Karpas-422 (cell line): ENCODE results near the gene RGPD8. TPM values are rescaled to one million over a fixed set of nuclear protein-coding genes. Genes with fewer than 3 reads are reported as not detected.
"Not testable (repeated sequence)": the region's sequence is repeated elsewhere in the genome, so short reads cannot be mapped to it uniquely, and the experiment has no call there.

Experiments used
- DNase-seq: peaks from one replicate; pipeline ENCODE4 v3.0.0-alpha.2; 2015
- H2AFZ ChIP-seq: fragments of 200-600 bp; sonication (generic); 2 replicates; pipeline ENCODE4 v1.6.1; 2014; ENCODE audit warnings: antibody characterized with exemption, low read length, mixed read lengths
- H3K27ac ChIP-seq: fragments of 200-600 bp; sonication (generic); 2 replicates; pipeline ENCODE4 v1.5.1; 2014; ENCODE audit warnings: mild to moderate bottlenecking, low read length, moderate library complexity
- H3K27me3 ChIP-seq: fragments of 200-600 bp; sonication (generic); 2 replicates; pipeline ENCODE4 v1.6.1; 2014; ENCODE audit warnings: low read length, mixed read lengths
- H3K36me3 ChIP-seq: fragments of 200-600 bp; sonication (generic); 2 replicates; pipeline ENCODE4 v1.6.1; 2014; ENCODE audit warnings: low read length, mixed read lengths; ENCODE audit not compliant: insufficient read depth
- H3K4me1 ChIP-seq: fragments of 200-600 bp; sonication (generic); 2 replicates; pipeline ENCODE4 v1.6.1; 2014; ENCODE audit warnings: mild to moderate bottlenecking, low read length, mixed read lengths
- H3K4me2 ChIP-seq: fragments of 200-600 bp; sonication (generic); 2 replicates; pipeline ENCODE4 v1.6.1; 2014; ENCODE audit warnings: low read length, low read depth, mild to moderate bottlenecking; ENCODE audit not compliant: poor library complexity, severe bottlenecking
- H3K4me3 ChIP-seq: fragments of 200-600 bp; sonication (generic); 2 replicates; pipeline ENCODE4 v1.5.1; 2014; ENCODE audit warnings: mild to moderate bottlenecking, antibody characterized with exemption, low read length, mixed read lengths
- H3K79me2 ChIP-seq: fragments of 200-600 bp; sonication (generic); 2 replicates; pipeline ENCODE4 v1.6.1; 2014; ENCODE audit warnings: mild to moderate bottlenecking, low read length, mixed read lengths
- H3K9ac ChIP-seq: fragments of 200-600 bp; sonication (generic); 2 replicates; pipeline ENCODE4 v1.6.0; 2014; ENCODE audit warnings: low read length
- H3K9me2 ChIP-seq: fragments of 200-600 bp; sonication (generic), shearing (Covaris generic); replicated peaks from 2 replicates; pipeline ENCODE4 v1.6.0; 2014; ENCODE audit warnings: mild to moderate bottlenecking, low read length, moderate library complexity; ENCODE audit not compliant: insufficient read depth
- H3K9me3 ChIP-seq: fragments of 300-700, 200-600 bp; sonication (generic); 2 replicates; pipeline ENCODE4 v1.6.1; 2014; ENCODE audit warnings: low read length, mixed read lengths
- H4K20me1 ChIP-seq: fragments of 200-600 bp; sonication (generic); 2 replicates; pipeline ENCODE4 v1.6.1; 2014; ENCODE audit warnings: mild to moderate bottlenecking, antibody characterized with exemption, low read length, low read depth; ENCODE audit not compliant: insufficient read depth
- total RNA-seq: library from RNA; depleted of rRNA; stranded (reverse); fragments of >200 nt; shearing (Covaris generic); gene quantifications from 2 replicates; pipeline ENCODE4 v1.2.3, GENCODE V29; 2014; ENCODE audit warnings: low replicate concordance

Gene RGPD8
- total RNA-seq, 1 experiment from 2014 or later, result not detected

DNA sequence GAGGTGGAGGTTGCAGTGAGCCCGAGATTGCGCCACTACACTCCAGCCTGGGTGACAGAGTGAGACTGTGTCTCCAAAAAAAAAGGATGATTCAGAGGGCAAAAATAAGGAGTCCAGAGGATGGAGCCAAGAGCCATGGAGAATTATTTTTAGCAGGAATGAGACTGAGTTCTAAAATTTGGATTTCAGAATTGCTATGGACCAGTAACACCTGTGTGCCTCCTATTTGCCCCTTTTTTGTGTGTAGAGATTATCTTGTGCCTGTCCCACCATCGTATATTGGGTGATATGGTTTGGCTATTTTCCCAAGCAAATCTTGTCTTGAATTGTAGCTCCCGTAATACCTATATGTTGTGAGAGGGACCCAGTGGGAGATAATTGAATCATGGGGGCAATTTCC is 16.4 kb upstream of the RGPD8 start:
- Histone ChIP-seq H3K9me2 (no peaks in the 10 kb centered on the region), H3K4me3 (no peak overlapping the region), H3K9me3 (no peaks in the 10 kb centered on the region), H2AFZ (no peak overlapping the region), H4K20me1 (no peaks in the 10 kb centered on the region), H3K4me1 (no peaks in the 10 kb centered on the region), H3K27me3 (no peaks in the 10 kb centered on the region), H3K4me2 (no peak overlapping the region), H3K79me2 (no peaks in the 10 kb centered on the region), H3K27ac (no peak overlapping the region), H3K9ac (no peak overlapping the region), H3K36me3 (no peaks in the 10 kb centered on the region)
- DNase-seq, result no peak

DNA sequence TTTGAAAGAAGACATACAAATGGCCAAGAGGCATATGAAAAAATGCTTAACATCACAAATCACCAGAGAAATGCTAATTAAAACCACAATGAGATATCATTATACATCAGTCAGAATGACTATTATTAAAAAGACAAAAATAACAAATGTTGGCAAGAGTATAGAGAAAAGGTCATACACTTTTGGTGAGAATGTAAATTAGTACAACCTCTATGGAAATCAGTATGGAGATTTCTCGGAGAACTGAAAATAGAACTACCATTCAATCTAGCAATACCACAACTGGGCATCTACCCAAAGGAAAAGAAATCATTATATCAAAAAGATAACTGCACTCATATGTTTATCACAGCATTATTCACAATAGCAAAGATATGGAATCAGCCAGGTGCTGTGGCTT is 10.8 kb upstream of the RGPD8 start:
- H3K36me3 ChIP-seq, H3K9me2 ChIP-seq, H4K20me1 ChIP-seq, H3K4me2 ChIP-seq, H3K9me3 ChIP-seq, H2AFZ ChIP-seq, H3K4me1 ChIP-seq, DNase-seq, H3K9ac ChIP-seq, H3K27ac ChIP-seq, H3K4me3 ChIP-seq, H3K27me3 ChIP-seq, H3K79me2 ChIP-seq: not testable (repeated sequence)

GRCh38 chr2:112438603-112439261 is 5.3 kb upstream of the RGPD8 start:
- H3K9ac ChIP-seq, H3K27ac ChIP-seq, H3K36me3 ChIP-seq, H3K27me3 ChIP-seq, H2AFZ ChIP-seq, H3K4me2 ChIP-seq, DNase-seq, H3K9me3 ChIP-seq, H3K79me2 ChIP-seq, H4K20me1 ChIP-seq, H3K4me3 ChIP-seq, H3K9me2 ChIP-seq, H3K4me1 ChIP-seq: not testable (repeated sequence)

DNA sequence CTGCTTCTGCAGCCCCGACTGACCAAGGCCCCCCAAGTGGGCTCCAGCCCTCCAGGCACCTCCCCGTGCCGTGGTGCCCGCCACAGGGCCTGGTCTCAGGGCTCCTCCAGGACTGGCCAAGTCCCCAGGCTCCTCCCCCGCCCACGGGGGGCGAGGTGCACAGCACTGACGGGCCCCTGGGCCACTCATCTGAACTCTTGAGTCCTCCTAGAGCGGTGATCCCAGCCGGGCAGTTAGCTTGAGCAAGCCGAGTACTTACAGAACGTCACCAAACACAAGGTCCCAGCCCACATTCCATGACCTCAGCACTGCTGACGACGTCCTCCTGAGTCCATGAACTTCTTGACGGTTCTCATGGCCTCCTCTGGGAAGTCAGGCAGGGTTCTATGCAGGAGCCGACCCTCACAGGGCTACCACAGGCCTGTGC is 4.0 kb upstream of the RGPD8 start:
- H3K27ac ChIP-seq, H3K79me2 ChIP-seq, H3K4me1 ChIP-seq, H3K4me3 ChIP-seq, H4K20me1 ChIP-seq, H3K36me3 ChIP-seq, H2AFZ ChIP-seq, H3K9me3 ChIP-seq, DNase-seq, H3K9ac ChIP-seq, H3K9me2 ChIP-seq, H3K4me2 ChIP-seq, H3K27me3 ChIP-seq: not testable (repeated sequence)

GRCh38 chr2:112436993-112437392 is 3.5 kb upstream of the RGPD8 start:
- not testable (repeated sequence) for H3K27ac ChIP-seq, H4K20me1 ChIP-seq, H3K36me3 ChIP-seq, H2AFZ ChIP-seq, H3K9me3 ChIP-seq, H3K9ac ChIP-seq, H3K9me2 ChIP-seq, H3K79me2 ChIP-seq, H3K4me2 ChIP-seq, H3K4me3 ChIP-seq, H3K27me3 ChIP-seq, H3K4me1 ChIP-seq, DNase-seq

- not testable (repeated sequence) for H3K4me1 ChIP-seq, H2AFZ ChIP-seq, DNase-seq, H3K27me3 ChIP-seq, H3K9ac ChIP-seq, H4K20me1 ChIP-seq, H3K9me3 ChIP-seq, H3K4me3 ChIP-seq, H3K27ac ChIP-seq, H3K79me2 ChIP-seq, H3K36me3 ChIP-seq, H3K4me2 ChIP-seq, H3K9me2 ChIP-seq
Observed at GRCh38 chr2:112435716-112436431, 2.4 kb upstream of the RGPD8 start.

DNA sequence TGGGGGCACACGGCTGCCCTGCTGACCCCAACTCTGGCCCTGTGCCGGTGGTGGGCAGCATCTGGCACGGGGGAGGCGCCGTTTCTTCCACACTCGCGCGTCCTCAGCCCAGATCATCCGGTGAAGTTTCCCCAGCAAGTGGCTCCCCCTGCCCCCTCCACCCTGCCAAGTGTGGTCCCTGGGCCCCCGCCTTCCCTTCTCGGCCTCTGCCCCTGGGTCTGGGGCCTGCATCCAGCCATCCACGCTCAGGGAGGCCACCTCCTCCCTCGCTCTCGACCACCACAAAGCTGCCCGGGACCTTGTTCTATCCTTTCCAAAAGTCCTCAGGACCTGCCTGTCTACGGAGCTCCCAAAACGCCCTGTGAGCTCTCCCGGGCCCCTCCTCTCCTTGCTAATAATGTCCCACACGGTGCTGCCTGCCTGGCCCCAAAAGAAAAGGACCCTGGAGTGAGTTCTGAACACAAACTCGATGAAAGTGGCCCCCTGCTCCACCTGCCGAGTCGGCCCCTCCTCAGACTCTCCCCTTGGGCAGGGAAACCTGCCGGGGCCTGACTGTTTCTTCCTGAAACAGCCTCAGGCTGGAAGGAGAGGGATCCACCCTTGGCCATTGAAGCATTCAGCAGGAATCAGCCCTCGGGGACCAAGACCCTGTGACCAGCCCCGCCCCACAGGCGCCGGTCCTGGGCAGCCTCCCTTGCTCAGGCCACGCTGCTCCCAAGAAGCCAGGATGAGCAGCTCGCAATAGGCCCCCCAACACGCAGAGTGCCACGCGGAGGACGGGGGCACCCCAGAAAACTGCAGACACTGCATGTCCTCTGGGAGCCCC is 1.7 kb upstream of the RGPD8 start:
- H3K9me3 ChIP-seq, H3K4me2 ChIP-seq, H2AFZ ChIP-seq: not testable (repeated sequence)

GRCh38 chr2:112433932-112434730 is 686 bp upstream of the RGPD8 start:
- no peak for DNase-seq

More for the DNA sequence above, 1.7 kb upstream of the RGPD8 start:
- DNase-seq, H3K79me2 ChIP-seq, H3K9ac ChIP-seq, H3K4me3 ChIP-seq, H3K9me2 ChIP-seq, H3K27me3 ChIP-seq, H3K4me1 ChIP-seq, H3K36me3 ChIP-seq, H4K20me1 ChIP-seq, H3K27ac ChIP-seq: not testable (repeated sequence)

More at GRCh38 chr2:112433932-112434730, 686 bp upstream of the RGPD8 start:
- no peak overlapping the region for H3K9ac ChIP-seq
- no peak overlapping the region for H2AFZ ChIP-seq
- H3K36me3 ChIP-seq, result no peaks in the 10 kb centered on the region
- H3K9me2 ChIP-seq, result no peaks in the 10 kb centered on the region
- H3K4me1 ChIP-seq, result no peaks in the 10 kb centered on the region
- no peaks in the 10 kb centered on the region for H3K27me3 ChIP-seq
- H3K9me3 ChIP-seq, result no peaks in the 10 kb centered on the region
- H3K79me2 ChIP-seq, result no peaks in the 10 kb centered on the region
- no peak overlapping the region for H3K27ac ChIP-seq
- H4K20me1 ChIP-seq, result no peaks in the 10 kb centered on the region
- no peak overlapping the region for H3K4me3 ChIP-seq
- no peak overlapping the region for H3K4me2 ChIP-seq
